GM23338 (cell line): ENCODE measurements around the gene PKD1L1. TPM values are rescaled to one million over a fixed set of nuclear protein-coding genes. Genes with fewer than 3 reads are reported as not detected.
A peak's percentile ranks its signal among the peaks of the same experiment; 100 is the strongest.

Experiments
- ATAC-seq: fragments of 200-7000 bp; cut with Tn5 transposase; 3 replicates; pipeline ENCODE4 v1.9.1; 2020
- DNase-seq: peaks from one replicate; pipeline ENCODE4 v3.0.0-alpha.2; 2015; ENCODE audit warnings: low spot score
- H2AFZ ChIP-seq: fragments of 200-600 bp; sonication (generic); 2 replicates; pipeline ENCODE4 v1.8.0; 2016; ENCODE audit warnings: antibody characterized with exemption, mild to moderate bottlenecking, moderate library complexity
- H3F3A ChIP-seq: fragments of 200-600 bp; sonication (generic); replicated peaks from 2 replicates; pipeline ENCODE4 v1.8.0; 2017; ENCODE audit warnings: antibody characterized with exemption, mixed run types, low read depth
- H3K27ac ChIP-seq: fragments of 200-600 bp; sonication (generic); 2 replicates; pipeline ENCODE4 v1.6.1; 2016; ENCODE audit warnings: low read depth
- H3K27me3 ChIP-seq: fragments of 200-600 bp; sonication (generic); 2 replicates; pipeline ENCODE4 v1.8.0; 2016; ENCODE audit warnings: mild to moderate bottlenecking, mixed run types, moderate library complexity; ENCODE audit not compliant: insufficient read depth
- H3K36me3 ChIP-seq: fragments of 200-600 bp; sonication (generic); 2 replicates; pipeline ENCODE4 v1.8.0; 2016; ENCODE audit warnings: mild to moderate bottlenecking; ENCODE audit not compliant: insufficient read depth
- H3K4me1 ChIP-seq: fragments of 200-600 bp; sonication (generic); 2 replicates; pipeline ENCODE4 v1.8.0; 2016; ENCODE audit warnings: mild to moderate bottlenecking, moderate library complexity; ENCODE audit not compliant: insufficient read depth
- H3K4me2 ChIP-seq: fragments of 200-600 bp; sonication (generic); 2 replicates; pipeline ENCODE4 v1.7.1; 2017; ENCODE audit warnings: mixed run types
- H3K4me3 ChIP-seq: fragments of 200-600 bp; sonication (generic); 2 replicates; pipeline ENCODE4 v1.6.1; 2016; ENCODE audit warnings: mixed run types
- H3K79me2 ChIP-seq: fragments of 200-600 bp; sonication (generic); replicated peaks from 2 replicates; pipeline ENCODE4 v1.8.0; 2017; ENCODE audit warnings: mild to moderate bottlenecking; ENCODE audit not compliant: insufficient read depth
- H3K9me2 ChIP-seq: fragments of 200-600 bp; sonication (generic); 2 replicates; pipeline ENCODE4 v1.8.0; 2017; ENCODE audit not compliant: insufficient read depth
- H4K20me1 ChIP-seq: fragments of 200-600 bp; sonication (generic); replicated peaks from 2 replicates; pipeline ENCODE4 v1.8.0; 2017; ENCODE audit warnings: mild to moderate bottlenecking; ENCODE audit not compliant: insufficient read depth
- H3K27ac Mint-ChIP-seq: 2 replicates; pipeline ENCODE4 v1.8.0; 2020; ENCODE audit warnings: inconsistent platforms, mild to moderate bottlenecking, moderate library complexity, mixed read lengths
- H3K27me3 Mint-ChIP-seq: 3 replicates; pipeline ENCODE4 v1.8.0; 2022; ENCODE audit warnings: low read depth, mild to moderate bottlenecking, moderate library complexity, mixed read lengths, inconsistent platforms; ENCODE audit not compliant: insufficient read depth, poor library complexity
- H3K36me3 Mint-ChIP-seq: 3 replicates; pipeline ENCODE4 v1.8.0; 2021; ENCODE audit warnings: low read depth, mild to moderate bottlenecking, inconsistent platforms, moderate library complexity, mixed read lengths
- H3K4me1 Mint-ChIP-seq: 3 replicates; pipeline ENCODE4 v1.8.0; 2020; ENCODE audit warnings: mild to moderate bottlenecking, inconsistent platforms, mixed read lengths
- H3K4me3 Mint-ChIP-seq: 3 replicates; pipeline ENCODE4 v1.8.0; 2021; ENCODE audit warnings: moderate library complexity, mild to moderate bottlenecking, inconsistent platforms, mixed read lengths
- H3K9me3 Mint-ChIP-seq: 3 replicates; pipeline ENCODE4 v1.8.0; 2020; ENCODE audit warnings: moderate library complexity, mild to moderate bottlenecking, inconsistent platforms, mixed read lengths
- CREB1 ChIP-seq: fragments of 250-450 bp; sonication (Bioruptor Pico); IDR thresholded peaks from 2 replicates; pipeline ENCODE4 v1.5.0; 2020; ENCODE audit warnings: low read depth, mild to moderate bottlenecking, moderate library complexity
- CTCF ChIP-seq, 2 experiments: fragments of 200-600 bp in 1 of 2; sonication (generic) in 1 of 2; conservative IDR thresholded peaks; 2 replicates each; pipeline versions ENCODE4 v1.5.1 to v1.6.1; 2016 to 2017; ENCODE audit warnings: antibody characterized with exemption in 2 of 2, low read depth in 2 of 2, mild to moderate bottlenecking in 2 of 2, moderate library complexity in 1 of 2
- EZH2 ChIP-seq: fragments of 200-600 bp; sonication (generic); IDR thresholded peaks from one replicate; pipeline ENCODE4 v1.8.0; 2017; ENCODE audit warnings: antibody characterized with exemption, mild to moderate bottlenecking, low read depth; ENCODE audit not compliant: unreplicated experiment
- EZH2phosphoT487 ChIP-seq: fragments of 200-600 bp; sonication (generic); IDR thresholded peaks from one replicate; pipeline ENCODE4 v1.8.1; 2018; ENCODE audit warnings: antibody characterized with exemption; ENCODE audit not compliant: unreplicated experiment
- JUNB ChIP-seq: IDR thresholded peaks from one replicate; pipeline ENCODE4 v1.6.1; 2016; ENCODE audit warnings: antibody characterized with exemption; ENCODE audit not compliant: unreplicated experiment
- NANOG ChIP-seq: IDR thresholded peaks from 2 replicates; pipeline ENCODE4 v1.6.1; 2016; ENCODE audit warnings: antibody characterized with exemption, borderline replicate concordance
- POLR2AphosphoS5 ChIP-seq: IDR thresholded peaks from 2 replicates; pipeline ENCODE4 v1.6.1; 2016; ENCODE audit warnings: antibody characterized with exemption, low read depth
- REST ChIP-seq: IDR thresholded peaks from one replicate; pipeline ENCODE4 v1.6.1; 2018; ENCODE audit warnings: antibody characterized with exemption; ENCODE audit not compliant: unreplicated experiment
- STAT1 ChIP-seq: IDR thresholded peaks from one replicate; pipeline ENCODE4 v1.6.1; 2016; ENCODE audit warnings: antibody characterized with exemption; ENCODE audit not compliant: unreplicated experiment
- ZNF114 ChIP-seq: fragments of 250-450 bp; sonication (Bioruptor Pico); IDR thresholded peaks from 2 replicates; pipeline ENCODE4 v1.5.0; 2020; ENCODE audit warnings: mild to moderate bottlenecking, moderate library complexity
- ZNF331 ChIP-seq: fragments of 250-450 bp; sonication (Bioruptor Pico); IDR thresholded peaks from 2 replicates; pipeline ENCODE4 v1.5.0; 2020; ENCODE audit warnings: low read depth, mild to moderate bottlenecking, moderate library complexity
- ZNF462 ChIP-seq: fragments of 250-450 bp; sonication (Bioruptor Pico); IDR thresholded peaks from 2 replicates; pipeline ENCODE4 v1.5.0; 2020; ENCODE audit warnings: mild to moderate bottlenecking, moderate library complexity
- polyA plus RNA-seq: library from polyadenylated mRNA; unstranded; fragments of >200 nt; fragmentation: Nextera tagmentation; extraction: Ambion mirVana; gene quantifications from 2 replicates; pipeline ENCODE4 v1.2.1, GENCODE V29; 2016
- total RNA-seq: library from RNA; depleted of rRNA; stranded (reverse); fragments of >200 nt; shearing (Covaris generic); gene quantifications from 2 replicates; pipeline ENCODE4 v1.2.3, GENCODE V29; 2014
- TF ChIP-seq, protein P1 (sequence below): IDR thresholded peaks from 2 replicates; pipeline ENCODE4 v1.6.1; 2016; ENCODE audit warnings: antibody characterized with exemption

The PKD1L1 gene
- total and polyA plus RNA-seq, 2 experiments from 2014 or later, result 0.03 TPM; not detected in 1

GRCh38 chr7:47931005-47932004 lies 17.0 kb downstream of the PKD1L1 start:
- no peak for ATAC-seq
- 0 out of 2 replicates have a peak overlapping the region, but pooled peaks have one; percentile 47 for H2AFZ ChIP-seq

More at GRCh38 chr7:47931005-47932004, 17.0 kb downstream of the PKD1L1 start:
- H3K9me3 Mint-ChIP-seq, result no peaks in the 10 kb centered on the region
- no peak for DNase-seq
- Histone ChIP-seq H4K20me1 (no peaks in the 10 kb centered on the region), H3K79me2 (no peaks in the 10 kb centered on the region), H3K27me3 (no peaks in the 10 kb centered on the region), H3K27ac (no peak overlapping the region), H3K36me3 (no peaks in the 10 kb centered on the region), H3K4me1 (no peaks in the 10 kb centered on the region), H3K4me3 (no peak overlapping the region), H3K9me2 (no peaks in the 10 kb centered on the region; the same call in 1 of the 2 replicates), H3F3A (no peaks in the 10 kb centered on the region), H3K4me2 (no peak overlapping the region)
- H3K27ac Mint-ChIP-seq, result no peak overlapping the region
- peaks cover 4% of the 10 kb centered on the region for H3K27me3 Mint-ChIP-seq
- TF ChIP-seq STAT1, result no peak
- no peak for TF ChIP-seq ZNF331 (CRISPR knock-in tag)
- TF ChIP-seq NANOG, result no peak
- TF ChIP-seq CTCF (conservative IDR thresholded peaks at IDR 0.05; ENCODE audit: low read depth in 2 of 2), result no peak
- TF ChIP-seq EZH2phosphoT487, result no peak
- no peak for TF ChIP-seq POLR2AphosphoS5
- no peak for TF ChIP-seq ZNF462 (CRISPR knock-in tag)
- no peak for TF ChIP-seq EZH2
- no peak for TF ChIP-seq JUNB
- no peak for TF ChIP-seq CREB1
- TF ChIP-seq, protein P1, sequence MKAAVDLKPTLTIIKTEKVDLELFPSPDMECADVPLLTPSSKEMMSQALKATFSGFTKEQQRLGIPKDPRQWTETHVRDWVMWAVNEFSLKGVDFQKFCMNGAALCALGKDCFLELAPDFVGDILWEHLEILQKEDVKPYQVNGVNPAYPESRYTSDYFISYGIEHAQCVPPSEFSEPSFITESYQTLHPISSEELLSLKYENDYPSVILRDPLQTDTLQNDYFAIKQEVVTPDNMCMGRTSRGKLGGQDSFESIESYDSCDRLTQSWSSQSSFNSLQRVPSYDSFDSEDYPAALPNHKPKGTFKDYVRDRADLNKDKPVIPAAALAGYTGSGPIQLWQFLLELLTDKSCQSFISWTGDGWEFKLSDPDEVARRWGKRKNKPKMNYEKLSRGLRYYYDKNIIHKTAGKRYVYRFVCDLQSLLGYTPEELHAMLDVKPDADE, result no peak
- TF ChIP-seq ZNF114 (CRISPR knock-in tag), result no peak
- TF ChIP-seq REST, result no peak
- peaks cover under 1% of the 10 kb centered on the region; the same call in 2 of the 3 replicates for H3K36me3 Mint-ChIP-seq
- H3K4me1 Mint-ChIP-seq, result peaks cover 2% of the 10 kb centered on the region; the same call in 1 of the 3 replicates
- H3K4me3 Mint-ChIP-seq, result no peak overlapping the region
